Activated CD4-positive, alpha-beta T cell treated with anti-CD3 and anti-CD28 coated beads, Interleukin-2, Interleukin-6, amounts not matched to agents 100 ng/mL and 50 ng/mL, durations not matched to agents 16 hours and 8 hours (primary cell): ENCODE data around the gene ALDH1L1.

Source experiments
- DNase-seq: peaks from one replicate; pipeline ENCODE4 v3.0.0-alpha.2; 2020

The ALDH1L1 gene

DNA sequence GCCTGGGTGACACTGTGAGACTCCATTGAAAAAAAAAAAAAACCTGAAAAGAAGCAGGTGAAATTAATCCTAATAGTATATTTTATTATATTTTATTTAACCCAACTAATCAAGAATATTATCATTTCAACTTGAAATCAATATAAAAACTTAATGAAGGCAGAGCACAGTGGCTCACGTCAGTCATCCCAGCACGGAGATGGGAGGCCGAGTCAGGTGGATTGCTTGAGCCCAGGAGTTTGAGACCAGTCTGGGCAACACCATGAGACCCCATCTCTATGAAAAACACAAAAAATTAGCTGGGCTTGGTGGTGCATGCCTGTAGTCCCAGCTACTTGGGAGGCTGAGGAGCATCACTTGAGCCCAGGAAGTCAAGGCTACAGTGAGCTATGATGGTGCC lies 63.2 kb downstream of the ALDH1L1 start:
- DNase-seq = no peak

DNA sequence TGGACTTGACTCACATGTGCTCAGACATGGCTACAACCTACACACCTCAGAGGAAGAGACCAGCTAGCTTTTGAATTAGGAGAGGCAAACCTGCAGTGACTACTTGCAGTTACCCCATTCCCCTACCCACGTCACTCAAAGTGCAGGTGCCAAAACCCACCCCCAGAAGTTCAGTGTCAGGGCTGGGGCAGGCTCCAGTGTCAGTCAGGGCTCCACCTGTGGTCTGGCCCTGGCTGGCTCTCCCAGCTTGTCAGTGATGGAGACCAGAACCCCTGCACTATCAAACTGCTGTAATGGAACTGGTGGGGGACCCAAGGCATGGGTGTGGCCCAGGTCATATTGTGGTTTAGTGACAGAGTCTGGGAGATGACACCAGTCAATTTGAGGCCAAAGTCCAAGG lies 63.9 kb downstream of the ALDH1L1 start:
- DNase-seq = no peak

DNA sequence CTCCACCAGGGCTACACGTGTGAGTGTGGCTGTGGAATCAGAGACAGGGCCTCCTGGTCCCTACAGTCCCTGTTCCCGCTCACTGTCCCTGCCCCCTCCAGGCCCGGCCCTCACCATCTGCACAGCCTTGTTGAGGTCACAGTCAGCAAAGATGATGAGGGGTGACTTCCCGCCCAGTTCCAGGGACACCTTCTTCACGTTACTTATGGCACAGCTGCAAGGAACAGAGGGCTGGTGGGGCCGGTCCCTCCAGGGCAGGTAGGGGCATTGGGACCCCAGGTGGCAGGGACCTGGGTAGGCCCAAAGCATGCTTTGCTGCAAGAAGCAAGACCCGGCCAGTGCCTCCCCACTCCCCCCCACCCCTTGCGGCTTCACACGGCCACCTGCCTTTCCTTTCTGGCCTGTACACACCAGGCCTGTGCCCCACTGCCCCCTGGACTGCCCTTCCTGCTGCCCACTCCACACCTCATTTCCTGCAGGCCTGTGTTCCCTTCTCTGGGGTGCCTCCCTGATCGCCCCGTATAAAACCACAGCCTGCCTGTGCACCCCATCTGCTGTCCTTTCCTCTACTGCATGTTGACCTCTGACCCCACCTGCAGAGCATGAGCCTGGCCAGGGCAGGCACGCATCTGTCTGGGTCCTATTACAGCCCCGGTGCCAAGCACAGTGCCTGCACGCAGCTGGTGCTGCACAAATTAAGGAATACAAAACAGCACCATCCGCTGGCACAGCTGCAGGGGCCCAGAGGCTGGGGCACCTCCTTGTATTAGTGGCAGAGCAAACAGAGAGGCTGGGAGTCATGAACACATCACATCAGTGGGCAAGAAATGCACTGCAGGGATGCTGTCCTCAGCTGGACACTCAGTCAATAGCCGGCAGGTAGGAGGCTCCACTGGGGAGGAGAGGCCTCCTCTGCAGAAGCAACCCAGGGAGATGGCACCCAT lies 65.7 kb downstream of the ALDH1L1 start:
- DNase-seq = no peak

DNA sequence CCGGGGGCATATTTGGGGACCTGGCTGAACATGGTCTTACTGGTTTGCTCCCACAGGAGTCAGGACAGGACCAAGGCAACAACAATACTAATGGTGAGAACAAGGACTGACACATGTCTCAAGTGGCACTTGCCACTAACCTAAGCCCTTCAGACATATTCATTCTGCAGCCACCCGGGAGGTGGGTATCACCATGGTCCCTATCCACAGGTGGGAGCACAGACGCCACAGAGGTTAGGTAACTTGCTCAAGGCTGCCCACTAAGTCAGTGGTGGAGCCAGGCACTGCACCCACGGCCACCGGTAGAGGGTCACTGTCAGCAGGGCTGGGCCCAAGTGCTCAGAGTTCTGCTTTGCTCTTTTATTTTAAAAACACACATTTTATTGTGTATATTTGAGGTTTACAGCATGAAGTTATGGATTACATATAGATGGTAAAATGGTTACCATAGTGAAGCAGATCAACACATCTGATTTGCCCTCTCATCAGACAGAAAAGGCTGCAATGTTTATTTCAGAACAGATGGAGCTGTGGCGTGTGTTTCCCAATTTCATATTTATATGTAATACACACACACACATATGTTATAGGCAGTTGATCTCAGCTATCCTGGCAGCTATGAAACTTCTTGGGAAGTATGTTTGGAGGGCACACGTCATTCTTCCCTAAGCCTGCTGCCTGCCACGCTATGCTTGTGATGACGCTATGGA lies 66.5 kb downstream of the ALDH1L1 start:
- DNase-seq = no peak

DNA sequence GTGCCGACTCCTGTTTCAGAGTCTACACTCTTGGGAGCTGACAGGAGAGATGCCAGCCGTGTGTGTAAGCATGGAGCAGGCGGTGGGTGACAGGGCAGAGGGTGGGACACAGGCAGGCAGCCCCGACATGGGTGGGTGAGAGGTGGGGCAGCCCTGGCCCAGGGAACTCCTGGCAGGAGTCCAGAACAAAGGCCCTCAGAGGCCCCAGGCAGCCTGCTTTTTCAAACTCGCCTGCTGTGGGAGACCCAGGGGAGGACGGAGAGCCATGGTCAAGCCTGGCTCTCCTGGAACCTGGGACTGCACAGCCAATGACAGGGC lies 67.2 kb downstream of the ALDH1L1 start:
- no peak for DNase-seq

DNA sequence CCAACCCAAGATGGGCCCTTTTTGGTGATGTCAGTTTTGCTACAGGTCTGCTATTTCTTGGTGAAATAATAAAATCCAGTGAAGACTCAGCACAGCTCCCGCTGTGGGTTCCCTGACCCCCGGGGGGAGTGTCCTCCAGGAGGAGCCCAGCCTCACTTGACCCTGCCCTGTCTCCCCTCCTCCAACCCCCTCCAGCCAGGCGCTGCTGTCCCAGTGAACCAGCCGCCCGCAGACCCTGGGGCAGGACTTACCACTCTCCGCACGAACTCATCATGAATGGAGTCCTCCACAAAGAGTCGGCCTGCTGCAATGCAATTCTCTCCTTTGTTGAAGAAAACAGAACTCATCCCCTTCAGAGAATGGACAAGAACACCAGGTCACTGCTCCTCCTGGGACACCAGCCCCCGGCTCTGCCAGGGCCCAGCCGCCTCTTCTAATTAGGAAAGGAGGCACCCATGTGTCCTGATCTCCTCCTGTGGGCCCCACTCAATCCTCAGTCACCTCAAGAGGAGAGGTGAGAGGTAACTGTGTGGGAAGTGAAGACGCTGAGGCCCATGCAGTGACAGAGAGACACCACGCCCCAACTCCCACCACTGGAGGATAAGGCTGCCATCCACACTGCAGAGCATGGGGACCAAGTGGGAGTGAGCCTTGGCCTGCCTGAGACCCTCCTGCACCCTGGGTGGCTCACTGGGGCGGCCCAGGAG lies 67.7 kb downstream of the ALDH1L1 start:
- DNase-seq = no peak

DNA sequence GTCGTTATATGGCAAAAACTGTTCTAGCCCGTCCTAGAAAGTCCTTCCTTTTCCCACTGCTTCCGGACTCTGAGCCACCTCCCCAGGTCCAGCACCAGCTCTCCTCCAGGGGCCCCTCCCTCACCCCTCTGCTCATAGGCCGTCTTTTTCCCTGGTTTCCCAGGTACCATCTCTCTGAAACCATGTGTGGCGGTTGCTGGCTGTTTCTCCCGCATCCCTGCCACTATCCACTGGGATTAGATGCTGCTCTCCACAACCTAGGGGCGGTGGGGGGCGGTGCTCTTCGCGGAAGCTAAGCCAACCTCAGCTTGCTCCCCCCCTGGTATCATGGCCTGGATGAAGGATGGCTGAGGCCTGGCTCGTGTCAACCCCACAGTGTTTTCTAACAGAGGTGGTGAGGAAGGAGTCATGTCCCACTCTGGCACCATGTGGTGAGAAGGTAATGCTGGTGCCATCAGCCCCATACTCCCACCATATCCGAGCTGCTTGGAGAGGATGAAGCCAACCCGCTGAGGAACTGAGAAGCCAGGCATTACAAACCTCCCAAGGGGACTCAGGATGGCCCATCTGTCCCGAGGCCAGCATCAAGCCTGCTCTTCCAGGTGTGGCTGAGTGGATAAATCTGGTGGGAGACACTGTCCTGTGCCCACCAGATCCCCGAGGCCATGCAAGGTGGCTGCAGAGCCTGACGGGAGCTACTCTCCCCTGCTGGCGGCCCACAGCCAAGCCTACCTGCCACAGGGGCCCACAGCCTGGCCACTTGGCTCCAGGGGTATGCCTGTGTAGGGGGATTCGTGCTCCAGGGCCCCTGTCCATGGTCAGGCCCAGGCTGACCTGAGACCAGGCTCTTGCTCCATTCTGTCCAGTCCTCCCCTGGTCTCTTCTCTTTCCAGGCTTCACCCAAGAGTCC lies 68.6 kb downstream of the ALDH1L1 start:
- no peak for DNase-seq

DNA sequence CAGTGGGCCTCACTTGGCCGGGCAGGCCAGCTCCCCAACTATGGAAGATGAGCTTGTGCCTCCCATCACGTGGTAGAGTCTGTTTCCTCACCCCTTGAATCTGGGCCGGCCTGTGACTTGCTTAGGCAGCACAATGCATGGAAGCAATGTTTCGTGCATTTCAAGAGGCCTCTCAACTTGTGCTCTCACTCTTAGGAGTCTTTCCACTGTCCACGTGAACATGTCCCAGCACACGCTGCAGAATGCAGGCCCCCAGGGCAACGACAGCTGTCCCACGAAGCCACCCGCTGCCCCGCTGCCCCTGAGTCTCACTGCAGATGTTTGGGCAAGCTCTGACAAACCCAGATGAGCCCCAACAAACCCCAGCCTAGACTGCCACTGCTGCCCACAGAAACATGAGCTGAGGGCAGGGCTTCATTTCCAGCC lies 69.2 kb downstream of the ALDH1L1 start:
- no peak for DNase-seq

DNA sequence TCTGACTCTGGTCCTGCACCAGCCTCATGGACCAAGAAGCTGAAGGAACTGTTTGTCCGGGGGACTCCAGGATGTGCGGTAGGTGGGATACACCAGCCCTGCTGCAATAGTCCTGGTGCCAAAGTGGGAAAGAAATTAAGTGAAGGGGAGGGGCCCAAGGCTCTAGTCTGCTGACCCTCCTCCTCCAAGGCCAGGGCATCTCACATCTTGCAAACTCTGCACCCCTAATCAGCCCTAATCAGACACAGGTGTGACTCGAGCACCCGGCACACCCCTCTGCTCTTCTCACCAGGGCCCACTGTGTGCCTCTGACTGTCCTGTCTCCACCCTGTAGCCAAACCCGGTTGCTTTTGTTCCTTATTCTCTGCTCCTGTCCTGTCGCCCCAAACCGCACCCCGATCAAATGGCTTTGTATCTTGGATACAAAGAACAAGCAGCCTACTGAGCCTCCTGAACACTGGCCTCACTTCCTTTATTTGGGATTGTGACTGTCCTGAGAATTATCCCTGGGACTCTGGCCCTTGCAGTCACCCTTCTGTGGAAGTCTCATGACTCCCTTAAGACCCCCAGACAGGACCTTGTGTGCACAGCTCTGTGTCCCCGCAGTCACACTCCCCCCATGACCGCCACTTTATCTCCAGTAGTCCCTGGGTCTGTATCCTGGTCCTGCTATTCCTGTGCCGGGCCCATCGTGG lies 69.8 kb downstream of the ALDH1L1 start:
- DNase-seq = no peak

DNA sequence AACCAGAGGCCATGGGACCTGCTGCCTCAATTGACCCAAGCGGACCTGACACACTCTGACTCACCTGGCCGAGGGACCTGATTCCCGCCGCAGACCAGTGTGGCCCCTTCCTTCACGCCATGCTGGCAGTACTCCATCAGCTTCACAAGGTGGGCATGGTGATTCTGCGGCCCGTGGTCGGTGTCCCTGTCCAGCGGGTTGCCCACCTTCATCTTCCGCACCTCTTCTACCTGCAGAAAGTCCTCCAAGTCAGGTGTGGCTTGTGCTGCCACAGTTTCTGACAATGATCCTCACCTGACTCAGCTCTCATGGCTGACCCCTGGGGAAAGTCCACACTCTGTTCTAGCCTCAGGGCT lies 70.5 kb downstream of the ALDH1L1 start:
- DNase-seq = no peak

DNA sequence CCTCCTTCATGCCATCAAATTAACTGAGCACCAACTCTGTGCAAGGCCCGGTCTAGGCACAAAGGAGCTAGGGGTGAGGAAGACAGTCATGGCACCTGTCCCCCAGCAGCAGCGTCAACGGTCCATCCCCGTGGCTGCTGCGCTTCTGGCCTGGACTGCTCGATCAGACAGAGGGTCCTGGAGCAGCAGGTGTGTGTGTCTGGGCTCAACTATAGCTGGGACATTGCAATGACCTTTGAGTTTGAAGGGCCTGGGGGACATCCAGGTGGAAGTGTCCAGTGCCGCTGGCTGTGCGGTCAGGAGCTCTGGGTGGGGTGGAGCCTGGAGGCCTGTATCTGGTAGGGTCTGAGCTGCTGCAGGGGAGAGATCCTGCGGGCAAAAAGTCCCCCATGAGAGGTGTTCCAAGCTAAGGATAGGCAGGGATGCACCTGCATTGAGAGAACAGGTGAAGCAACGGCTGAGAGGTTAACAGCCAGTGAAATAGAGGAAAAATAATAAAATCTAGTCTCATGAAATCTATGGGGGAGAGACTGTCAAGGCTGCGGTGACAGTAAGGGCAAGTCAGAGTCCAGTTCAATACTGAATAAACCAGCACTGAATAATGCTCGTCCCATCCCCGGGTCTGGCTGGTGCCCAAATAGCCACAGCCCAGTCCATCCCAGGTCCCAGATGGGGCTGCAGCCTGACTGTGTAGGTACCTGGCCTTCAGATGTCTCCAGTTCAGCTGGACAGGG lies 71.1 kb downstream of the ALDH1L1 start:
- DNase-seq = no peak

DNA sequence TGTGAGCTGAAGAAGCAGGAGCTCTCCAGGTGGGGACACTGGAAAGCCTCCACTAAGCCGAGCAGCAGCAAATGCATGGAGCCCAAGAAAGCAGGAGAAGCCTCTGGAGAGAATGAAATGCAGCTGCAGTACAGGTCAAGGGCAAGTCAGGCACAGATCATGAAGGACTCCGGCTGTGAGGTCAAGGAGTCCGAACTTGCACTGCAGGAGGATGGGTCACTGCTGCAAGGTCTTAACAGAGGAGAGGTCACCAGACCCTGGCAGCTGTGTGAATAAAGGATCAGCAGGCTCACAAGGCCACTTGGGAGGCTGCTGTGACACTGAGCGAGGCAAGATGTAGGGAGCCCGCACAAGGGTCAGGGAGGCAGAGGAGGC lies 71.7 kb downstream of the ALDH1L1 start:
- no peak for DNase-seq

DNA sequence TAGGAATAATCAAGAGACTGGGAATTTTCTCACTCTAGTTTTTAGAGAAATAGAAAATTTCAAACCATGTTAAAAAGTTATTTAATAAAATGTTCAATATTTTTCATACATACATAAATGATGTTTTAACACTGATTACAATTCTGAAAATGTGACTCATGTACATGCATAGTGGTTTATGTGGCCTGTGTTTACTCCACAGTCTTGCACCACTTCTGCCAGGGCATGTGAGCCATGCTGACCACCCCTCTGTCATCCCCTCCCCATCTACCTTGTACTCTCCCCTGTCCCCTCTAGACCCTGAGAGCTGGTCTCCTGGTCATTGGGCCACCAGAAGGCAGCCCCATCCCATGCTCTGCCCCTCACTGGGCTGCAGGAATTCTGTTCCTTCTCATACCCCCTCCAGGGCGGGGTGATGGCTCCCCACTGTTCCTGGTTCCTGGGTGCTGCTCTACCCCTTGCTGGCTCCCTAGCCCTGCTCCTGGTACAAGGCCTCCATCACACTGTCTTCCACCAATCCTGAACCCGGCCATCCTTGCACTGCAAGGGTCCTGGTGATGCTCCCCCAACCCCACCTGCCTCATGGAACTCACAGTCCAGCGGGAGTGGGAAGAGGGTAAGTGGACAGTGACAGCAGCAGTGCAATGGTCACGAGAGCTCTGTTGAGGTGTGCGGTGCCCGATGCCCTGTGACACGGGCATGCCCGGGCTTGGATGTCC lies 72.3 kb downstream of the ALDH1L1 start:
- no peak for DNase-seq

DNA sequence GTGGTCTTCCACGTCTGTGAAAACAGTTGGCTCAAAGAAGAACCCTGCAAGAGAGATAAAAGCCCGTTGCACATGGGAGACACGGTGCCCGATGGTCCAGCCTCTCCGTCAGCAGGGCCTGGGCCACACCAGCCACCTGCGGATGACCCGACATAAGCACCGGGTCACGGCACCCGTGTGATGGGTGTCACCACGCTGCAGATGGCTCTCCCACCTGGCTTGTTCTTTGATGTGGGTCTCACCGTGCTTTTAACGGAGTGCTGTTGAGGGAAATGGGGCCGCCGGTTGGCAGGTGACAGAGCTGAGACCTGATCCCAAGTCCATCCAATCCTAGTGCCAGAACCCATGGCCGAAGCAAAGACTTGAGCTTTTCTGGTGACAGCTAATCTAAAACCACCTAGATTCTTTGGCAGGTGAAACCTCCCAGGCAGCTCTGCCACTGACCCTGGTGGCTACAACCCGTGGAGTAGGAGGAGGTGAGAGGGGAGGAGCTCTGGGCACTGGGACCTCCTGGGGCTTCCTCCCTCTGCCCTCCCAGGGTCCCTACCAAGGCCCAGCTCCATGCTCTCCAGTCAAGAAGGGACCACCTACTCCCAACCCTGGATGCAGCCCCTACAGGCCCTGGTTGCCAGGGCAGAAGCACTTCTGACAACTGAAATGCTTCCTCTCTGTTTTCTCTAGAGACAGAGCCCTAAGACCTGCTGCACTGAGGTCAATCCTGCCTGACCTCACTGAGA lies 73.0 kb downstream of the ALDH1L1 start:
- DNase-seq = no peak

DNA sequence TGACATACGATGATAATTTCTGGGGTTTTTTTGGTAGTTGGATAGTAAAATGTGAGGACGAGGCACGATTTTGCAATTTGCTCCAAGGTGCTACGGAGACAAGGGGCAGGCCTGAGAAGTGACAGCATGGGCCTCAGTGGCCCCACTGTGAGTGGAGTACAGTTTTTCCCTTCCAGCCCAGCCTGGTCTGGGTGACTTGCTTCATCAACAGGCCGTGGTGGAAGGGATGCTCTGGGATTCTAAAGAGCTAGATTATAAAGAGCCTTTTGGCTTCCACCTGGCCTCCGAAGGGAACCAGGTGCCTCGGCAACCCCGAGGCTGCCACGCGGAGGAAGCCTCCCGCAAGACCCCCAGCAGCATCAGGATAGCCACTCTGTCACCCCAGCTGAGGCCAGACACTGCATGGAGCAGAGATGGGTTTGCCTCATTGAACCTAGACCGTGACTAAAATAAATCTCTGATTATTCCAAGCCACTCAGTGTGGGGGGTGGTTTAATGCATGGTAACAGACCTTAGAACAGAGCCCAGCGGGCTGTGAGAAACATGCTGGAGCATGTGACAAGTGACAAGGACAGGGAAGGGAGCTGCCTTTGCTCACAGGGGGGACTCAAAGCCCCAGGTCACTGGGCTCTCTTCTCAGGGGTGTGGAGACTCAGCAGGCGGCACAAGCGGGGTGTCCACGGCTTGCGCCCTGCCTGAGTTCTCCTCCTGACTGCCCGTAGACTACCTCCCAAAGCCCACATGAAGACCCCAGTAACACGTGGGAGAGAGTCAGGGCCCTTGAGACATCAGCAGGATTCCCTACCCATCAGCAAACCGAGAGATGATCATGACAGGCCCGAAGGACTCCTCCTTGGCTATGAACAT lies 73.8 kb downstream of the ALDH1L1 start:
- no peak for DNase-seq

DNA sequence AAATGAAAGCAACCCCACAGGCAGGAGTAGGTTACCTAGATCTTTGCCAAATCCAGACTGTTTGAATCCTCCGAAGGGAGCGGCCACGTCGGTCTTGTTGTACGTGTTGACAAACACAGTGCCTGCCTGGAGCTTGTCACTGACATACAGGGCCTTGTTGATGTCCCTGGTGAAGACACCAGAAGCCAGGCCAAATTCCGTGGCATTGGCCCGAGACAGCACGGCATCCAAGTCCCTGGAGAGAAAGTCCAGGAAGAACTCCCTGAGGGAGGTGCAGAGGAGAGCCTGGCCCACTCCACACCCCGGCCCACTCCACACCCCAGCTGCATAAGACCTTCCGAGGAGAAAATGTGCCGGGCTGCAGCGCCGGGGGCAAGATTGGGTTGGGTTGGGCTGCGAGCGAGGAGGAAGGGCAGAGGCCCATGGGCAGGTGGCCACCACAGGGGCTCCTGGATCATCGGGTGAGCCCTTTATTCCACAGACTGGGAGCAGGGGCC lies 74.6 kb downstream of the ALDH1L1 start:
- no peak for DNase-seq

DNA sequence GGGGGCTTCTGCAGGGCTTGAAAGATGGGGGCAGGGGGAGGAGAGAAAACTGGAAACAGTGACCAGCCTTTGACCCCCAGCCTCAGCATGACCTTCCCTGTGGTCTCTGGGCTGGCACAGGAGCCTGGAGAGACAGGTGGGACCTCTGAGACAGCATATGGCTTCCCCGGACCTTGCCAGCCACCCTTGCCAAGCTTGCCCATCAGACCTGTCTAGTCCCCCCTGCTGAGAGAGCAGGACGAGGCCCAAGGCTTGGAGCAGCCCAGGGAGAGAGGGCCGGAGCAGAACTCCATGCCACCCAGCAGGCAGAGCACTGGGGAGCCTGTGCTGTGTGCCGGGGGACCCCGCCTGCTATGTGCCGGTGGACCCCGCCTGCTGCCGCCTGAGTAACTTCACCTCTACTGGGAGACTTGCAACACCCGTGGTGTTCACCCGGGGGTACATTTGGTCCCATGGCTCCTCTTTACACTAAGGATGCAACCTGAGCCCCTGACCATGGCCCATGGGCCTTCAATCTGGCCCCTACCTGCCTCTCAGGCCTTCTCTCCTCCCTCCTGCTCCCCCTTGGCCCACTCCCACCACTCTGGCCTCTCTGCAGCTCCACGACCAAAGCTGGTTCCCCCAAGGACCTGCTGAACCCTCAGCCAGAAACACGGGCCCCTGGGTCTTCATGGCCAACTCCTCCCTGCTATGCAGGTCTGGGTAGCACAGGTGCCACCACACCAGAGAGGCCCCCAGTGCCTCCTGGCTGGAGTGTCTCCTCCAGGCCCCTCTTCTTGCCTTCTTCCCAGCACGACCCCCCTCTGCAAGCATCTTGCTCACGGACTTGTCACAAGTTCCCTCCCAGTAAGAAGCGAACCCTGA lies 75.4 kb downstream of the ALDH1L1 start:
- no peak for DNase-seq
